HEK293 (cell line): ENCODE measurements around the gene BMF.

Experiments
- GLI2 ChIP-seq: fragments of 450-650 bp; formaldehyde crosslinking; IDR thresholded peaks from 2 replicates; pipeline ENCODE4; 2017; ENCODE audit warnings: missing biosample characterization, missing genetic modification characterization, low read depth, borderline replicate concordance
- GLIS1 ChIP-seq: fragments of 450-650 bp; formaldehyde crosslinking; IDR thresholded peaks from 2 replicates; pipeline ENCODE4 v1.5.1; 2016; ENCODE audit warnings: missing biosample characterization, missing genetic modification characterization
- HOXA7 ChIP-seq: sonication (generic); formaldehyde crosslinking; IDR thresholded peaks from 2 replicates; pipeline ENCODE4 v1.8.1; 2022; ENCODE audit warnings: missing genetic modification reagents, borderline replicate concordance
- KLF10 ChIP-seq: fragments of 450-650 bp; IDR thresholded peaks from 2 replicates; pipeline ENCODE4 v1.5.1; 2018; ENCODE audit warnings: missing biosample characterization, mild to moderate bottlenecking, missing genetic modification characterization
- OVOL3 ChIP-seq: fragments of 450-650 bp; formaldehyde crosslinking; IDR thresholded peaks from 2 replicates; pipeline ENCODE4 v1.5.1; 2016; ENCODE audit warnings: missing biosample characterization, missing genetic modification characterization
- PRDM1 ChIP-seq: fragments of 450-650 bp; formaldehyde crosslinking; IDR thresholded peaks from 2 replicates; pipeline ENCODE4; 2016; ENCODE audit warnings: missing biosample characterization, missing genetic modification characterization
- REST ChIP-seq: fragments of 450-650 bp; formaldehyde crosslinking; IDR thresholded peaks from 2 replicates; pipeline ENCODE4 v1.5.1; 2016; ENCODE audit warnings: missing biosample characterization, missing genetic modification characterization
- ZBTB20 ChIP-seq: fragments of 450-650 bp; formaldehyde crosslinking; IDR thresholded peaks from 2 replicates; pipeline ENCODE4 v1.5.1; 2016; ENCODE audit warnings: missing biosample characterization, missing genetic modification characterization
- ZEB2 ChIP-seq: fragments of 450-650 bp; formaldehyde crosslinking; IDR thresholded peaks from 2 replicates; pipeline ENCODE4 v1.5.1; 2016; ENCODE audit warnings: missing biosample characterization, missing genetic modification characterization
- ZIC2 ChIP-seq: fragments of 450-650 bp; formaldehyde crosslinking; IDR thresholded peaks from 2 replicates; pipeline ENCODE4 v1.5.1; 2016; ENCODE audit warnings: missing biosample characterization, missing genetic modification characterization
- ZNF266 ChIP-seq: fragments of 450-650 bp; formaldehyde crosslinking; IDR thresholded peaks from 2 replicates; pipeline ENCODE4 v1.5.1; 2016; ENCODE audit warnings: missing biosample characterization, missing genetic modification characterization, low read depth
- ZNF354C ChIP-seq: fragments of 450-650 bp; formaldehyde crosslinking; IDR thresholded peaks from 2 replicates; pipeline ENCODE4 v1.5.1; 2016; ENCODE audit warnings: missing biosample characterization, missing genetic modification characterization, low read depth, borderline replicate concordance
- ZNF398 ChIP-seq: fragments of 450-650 bp; formaldehyde crosslinking; IDR thresholded peaks from 2 replicates; pipeline ENCODE4 v1.5.1; 2017; ENCODE audit warnings: missing biosample characterization, missing genetic modification characterization
- ZNF501 ChIP-seq: fragments of 450-650 bp; formaldehyde crosslinking; IDR thresholded peaks from 2 replicates; pipeline ENCODE4 v1.5.1; 2016; ENCODE audit warnings: missing biosample characterization, missing genetic modification characterization
- ZNF529 ChIP-seq: fragments of 450-650 bp; formaldehyde crosslinking; IDR thresholded peaks from 2 replicates; pipeline ENCODE4 v1.5.1; 2017; ENCODE audit warnings: missing genetic modification characterization, missing biosample characterization; ENCODE audit not compliant: insufficient replicate concordance
- ZNF530 ChIP-seq: fragments of 450-650 bp; formaldehyde crosslinking; IDR thresholded peaks from 2 replicates; pipeline ENCODE4 v1.5.1; 2016; ENCODE audit warnings: low read depth, missing biosample characterization, missing genetic modification characterization
- ZNF555 ChIP-seq: fragments of 450-650 bp; formaldehyde crosslinking; conservative IDR thresholded peaks from 2 replicates; pipeline ENCODE4 v1.5.1; 2017; ENCODE audit warnings: missing biosample characterization, mild to moderate bottlenecking, missing genetic modification characterization, inconsistent platforms
- ZNF561 ChIP-seq: fragments of 450-650 bp; IDR thresholded peaks from 2 replicates; pipeline ENCODE4 v1.5.1; 2018; ENCODE audit warnings: missing biosample characterization, missing genetic modification characterization, borderline replicate concordance
- ZNF654 ChIP-seq: fragments of 450-650 bp; formaldehyde crosslinking; IDR thresholded peaks from 2 replicates; pipeline ENCODE4 v1.5.1; 2016; ENCODE audit warnings: low read depth, missing biosample characterization, missing genetic modification characterization
- ZNF701 ChIP-seq: fragments of 450-650 bp; formaldehyde crosslinking; IDR thresholded peaks from 2 replicates; pipeline ENCODE4 v1.5.1; 2016; ENCODE audit warnings: missing biosample characterization, missing genetic modification characterization
- ZNF76 ChIP-seq: fragments of 450-650 bp; formaldehyde crosslinking; IDR thresholded peaks from 2 replicates; pipeline ENCODE4; 2016; ENCODE audit warnings: low read depth, missing biosample characterization, missing genetic modification characterization, borderline replicate concordance
- ZNF768 ChIP-seq: fragments of 450-650 bp; formaldehyde crosslinking; IDR thresholded peaks from 2 replicates; pipeline ENCODE4 v1.5.1; 2018; ENCODE audit warnings: missing biosample characterization, mild to moderate bottlenecking, missing genetic modification characterization
- ZSCAN16 ChIP-seq: fragments of 450-650 bp; formaldehyde crosslinking; IDR thresholded peaks from 2 replicates; pipeline ENCODE4 v1.5.1; 2016; ENCODE audit warnings: missing biosample characterization, missing genetic modification characterization
- ZSCAN4 ChIP-seq: fragments of 450-650 bp; formaldehyde crosslinking; IDR thresholded peaks from 2 replicates; pipeline ENCODE4 v1.5.1; 2017; ENCODE audit warnings: missing biosample characterization, missing genetic modification characterization
- TF ChIP-seq, protein P1 (sequence below): fragments of 450-650 bp; formaldehyde crosslinking; conservative IDR thresholded peaks from 2 replicates; pipeline ENCODE4 v1.5.1; 2016; ENCODE audit warnings: low read depth, missing biosample characterization, missing genetic modification characterization
- TF ChIP-seq, protein P2 (sequence below): IDR thresholded peaks from 2 replicates; pipeline ENCODE4 v1.6.1; 2011; ENCODE audit warnings: mild to moderate bottlenecking, low read depth, low read length, borderline replicate concordance

BMF gene

DNA sequence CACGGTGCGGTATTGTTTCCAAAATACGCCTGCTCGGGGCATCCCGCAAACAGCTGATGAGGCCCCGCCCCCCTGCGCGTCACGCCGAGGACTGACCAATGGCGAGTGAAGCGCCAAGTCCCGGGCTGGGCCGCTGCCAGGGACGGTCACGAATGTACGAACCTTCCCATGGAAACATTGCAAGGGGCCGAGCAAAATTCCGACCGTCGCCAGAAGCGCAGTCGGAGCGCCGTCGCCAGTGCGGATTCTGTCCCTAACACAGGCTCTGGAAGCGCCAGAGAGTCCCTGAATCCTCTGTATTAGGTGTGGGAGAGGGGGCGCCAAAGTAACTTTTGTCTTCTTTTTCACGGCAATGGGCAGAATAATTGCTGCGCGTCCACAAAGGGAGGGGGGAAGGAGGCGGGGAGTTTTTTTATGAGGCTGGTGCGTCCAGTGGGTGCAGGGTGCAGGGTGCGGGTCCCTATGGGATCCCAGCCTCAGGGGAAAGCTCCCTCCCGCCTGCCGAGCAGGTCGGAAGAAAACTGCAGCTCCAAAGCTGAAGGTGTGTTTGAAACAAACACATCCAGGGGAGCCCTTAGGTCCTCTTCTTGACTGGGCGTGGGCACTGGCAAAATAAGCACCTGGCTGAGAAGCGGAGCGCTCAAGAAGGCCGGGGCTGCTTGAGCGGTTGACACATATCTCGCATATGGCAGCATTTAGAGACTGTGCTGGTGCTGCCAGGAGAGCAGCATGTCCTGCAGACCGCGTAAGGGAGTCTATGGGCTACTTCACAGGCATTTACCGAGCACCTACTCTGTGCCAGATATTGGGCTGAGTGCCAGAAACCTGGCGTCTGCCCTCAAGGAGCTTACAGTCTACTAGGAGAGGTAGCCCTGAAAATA, at the start of gene BMF (continued):
- TF ChIP-seq ZSCAN16 (no peak), ZNF266 (tag by site-specific recombination) (no peak), ZNF555 (tag by site-specific recombination) (no peak), ZBTB20 (tag by site-specific recombination) (peak; percentile 66), OVOL3 (tag by site-specific recombination) (no peak), ZNF701 (peak; percentile 80; the same call in 1 of the 2 replicates), KLF10 (peak; percentile 89), ZEB2 (tag by site-specific recombination) (peak; percentile 79), HOXA7 (CRISPR knock-in tag) (no peak), ZIC2 (tag by site-specific recombination) (peak; percentile 22; the same call in 1 of the 2 replicates), PRDM1 (no peak), ZNF530 (tag by site-specific recombination) (no peak), ZNF768 (tag by site-specific recombination) (no peak), ZNF76 (tag by site-specific recombination) (0 out of 2 replicates have a peak, but pooled peaks have one; percentile 42), ZNF398 (tag by site-specific recombination) (peak; percentile 61), REST (no peak), ZNF529 (tag by site-specific recombination) (no peak), GLI2 (no peak), ZNF501 (tag by site-specific recombination) (peak; percentile 74), GLIS1 (peak; percentile 25; the same call in 1 of the 2 replicates), ZNF354C (tag by site-specific recombination) (no peak), ZNF561 (tag by site-specific recombination) (peak; percentile 61; the same call in 1 of the 2 replicates), ZNF654 (no peak; the same call in 1 of the 2 replicates), ZSCAN4 (peak; percentile 27)
- TF ChIP-seq, protein P1, sequence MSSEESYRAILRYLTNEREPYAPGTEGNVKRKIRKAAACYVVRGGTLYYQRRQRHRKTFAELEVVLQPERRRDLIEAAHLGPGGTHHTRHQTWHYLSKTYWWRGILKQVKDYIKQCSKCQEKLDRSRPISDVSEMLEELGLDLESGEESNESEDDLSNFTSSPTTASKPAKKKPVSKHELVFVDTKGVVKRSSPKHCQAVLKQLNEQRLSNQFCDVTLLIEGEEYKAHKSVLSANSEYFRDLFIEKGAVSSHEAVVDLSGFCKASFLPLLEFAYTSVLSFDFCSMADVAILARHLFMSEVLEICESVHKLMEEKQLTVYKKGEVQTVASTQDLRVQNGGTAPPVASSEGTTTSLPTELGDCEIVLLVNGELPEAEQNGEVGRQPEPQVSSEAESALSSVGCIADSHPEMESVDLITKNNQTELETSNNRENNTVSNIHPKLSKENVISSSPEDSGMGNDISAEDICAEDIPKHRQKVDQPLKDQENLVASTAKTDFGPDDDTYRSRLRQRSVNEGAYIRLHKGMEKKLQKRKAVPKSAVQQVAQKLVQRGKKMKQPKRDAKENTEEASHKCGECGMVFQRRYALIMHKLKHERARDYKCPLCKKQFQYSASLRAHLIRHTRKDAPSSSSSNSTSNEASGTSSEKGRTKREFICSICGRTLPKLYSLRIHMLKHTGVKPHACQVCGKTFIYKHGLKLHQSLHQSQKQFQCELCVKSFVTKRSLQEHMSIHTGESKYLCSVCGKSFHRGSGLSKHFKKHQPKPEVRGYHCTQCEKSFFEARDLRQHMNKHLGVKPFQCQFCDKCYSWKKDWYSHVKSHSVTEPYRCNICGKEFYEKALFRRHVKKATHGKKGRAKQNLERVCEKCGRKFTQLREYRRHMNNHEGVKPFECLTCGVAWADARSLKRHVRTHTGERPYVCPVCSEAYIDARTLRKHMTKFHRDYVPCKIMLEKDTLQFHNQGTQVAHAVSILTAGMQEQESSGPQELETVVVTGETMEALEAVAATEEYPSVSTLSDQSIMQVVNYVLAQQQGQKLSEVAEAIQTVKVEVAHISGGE: no peak
- TF ChIP-seq, protein P2, sequence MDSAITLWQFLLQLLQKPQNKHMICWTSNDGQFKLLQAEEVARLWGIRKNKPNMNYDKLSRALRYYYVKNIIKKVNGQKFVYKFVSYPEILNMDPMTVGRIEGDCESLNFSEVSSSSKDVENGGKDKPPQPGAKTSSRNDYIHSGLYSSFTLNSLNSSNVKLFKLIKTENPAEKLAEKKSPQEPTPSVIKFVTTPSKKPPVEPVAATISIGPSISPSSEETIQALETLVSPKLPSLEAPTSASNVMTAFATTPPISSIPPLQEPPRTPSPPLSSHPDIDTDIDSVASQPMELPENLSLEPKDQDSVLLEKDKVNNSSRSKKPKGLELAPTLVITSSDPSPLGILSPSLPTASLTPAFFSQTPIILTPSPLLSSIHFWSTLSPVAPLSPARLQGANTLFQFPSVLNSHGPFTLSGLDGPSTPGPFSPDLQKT: no peak
